ENCODE measurements around the gene EBF3. TPM values are rescaled to one million over a fixed set of nuclear protein-coding genes. Genes with fewer than 3 reads are reported as not detected.

EBF3 gene
- total RNA-seq, 1 experiment from 2014 or later: 3.0 TPM

- DNase-seq (ENCODE audit: low read depth): no peak
Measured at GRCh38 chr10:129873351-129873750, 90.7 kb downstream of the EBF3 start.

DNA sequence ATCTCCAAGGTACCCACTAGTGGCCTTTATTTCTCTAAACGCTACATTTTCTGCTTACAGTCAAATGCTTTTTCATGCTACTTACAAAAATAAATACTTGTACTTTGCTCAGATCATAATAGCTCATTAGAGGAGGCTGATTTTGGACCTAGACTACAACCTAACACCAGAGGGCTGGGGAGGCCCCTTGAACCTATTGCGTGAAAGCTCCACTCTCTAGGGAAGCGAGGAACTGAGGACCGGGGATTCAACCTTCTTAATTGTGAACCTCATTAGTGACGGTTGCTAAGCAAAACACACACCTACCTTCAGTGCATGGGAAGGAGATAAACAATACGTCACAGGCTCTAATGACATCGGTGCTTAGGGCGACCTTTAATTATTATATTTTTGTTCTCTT is 92.1 kb downstream of the EBF3 start:
- DNase-seq (ENCODE audit: low read depth): no peak

GRCh38 chr10:129870961-129871621 is 93.0 kb downstream of the EBF3 start:
- DNase-seq (ENCODE audit: low read depth): no peak

GRCh38 chr10:129870474-129870757 is 93.7 kb downstream of the EBF3 start:
- no peak for DNase-seq (ENCODE audit: low read depth)

- no peak for DNase-seq (ENCODE audit: low read depth)
Measured at GRCh38 chr10:129869596-129870473, 94.2 kb downstream of the EBF3 start.

GRCh38 chr10:129868449-129869035 is 95.5 kb downstream of the EBF3 start:
- DNase-seq (ENCODE audit: low read depth): no peak

GRCh38 chr10:129867631-129868179 is 96.4 kb downstream of the EBF3 start:
- DNase-seq (ENCODE audit: low read depth): no peak

- DNase-seq (ENCODE audit: low read depth): no peak
Measured at GRCh38 chr10:129866894-129867293, 97.2 kb downstream of the EBF3 start.

DNA sequence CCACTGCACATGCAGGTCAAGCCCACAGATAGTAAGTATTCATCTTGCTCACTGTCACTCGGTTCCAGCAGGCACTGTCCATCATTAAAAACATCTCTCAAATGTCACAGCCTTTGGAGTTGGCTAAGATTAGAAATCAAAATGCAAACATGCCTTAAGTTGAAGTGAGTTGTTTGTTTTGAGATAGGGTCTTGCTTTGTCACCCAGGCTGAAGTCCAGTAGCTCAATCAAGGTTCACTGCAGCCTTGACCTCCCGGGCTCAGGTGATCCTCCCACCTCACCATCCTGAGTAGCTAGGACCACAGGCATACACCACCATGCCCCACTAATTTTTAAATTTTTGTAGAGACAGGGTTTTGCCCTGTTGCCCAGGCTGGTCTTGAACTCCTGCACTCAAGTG is 98.1 kb downstream of the EBF3 start:
- DNase-seq (ENCODE audit: low read depth): no peak

GRCh38 chr10:129865413-129865812 is 98.7 kb downstream of the EBF3 start:
- no peak for DNase-seq (ENCODE audit: low read depth)

GRCh38 chr10:129864601-129865126 is 99.4 kb downstream of the EBF3 start:
- peak; percentile 48 for DNase-seq (ENCODE audit: low read depth)

- DNase-seq (ENCODE audit: low read depth): no peak
Measured at GRCh38 chr10:129864082-129864481, 100.0 kb downstream of the EBF3 start.

- peak; percentile 50 for DNase-seq (ENCODE audit: low read depth)
Measured at GRCh38 chr10:129863201-129863663, 100.8 kb downstream of the EBF3 start.

DNA sequence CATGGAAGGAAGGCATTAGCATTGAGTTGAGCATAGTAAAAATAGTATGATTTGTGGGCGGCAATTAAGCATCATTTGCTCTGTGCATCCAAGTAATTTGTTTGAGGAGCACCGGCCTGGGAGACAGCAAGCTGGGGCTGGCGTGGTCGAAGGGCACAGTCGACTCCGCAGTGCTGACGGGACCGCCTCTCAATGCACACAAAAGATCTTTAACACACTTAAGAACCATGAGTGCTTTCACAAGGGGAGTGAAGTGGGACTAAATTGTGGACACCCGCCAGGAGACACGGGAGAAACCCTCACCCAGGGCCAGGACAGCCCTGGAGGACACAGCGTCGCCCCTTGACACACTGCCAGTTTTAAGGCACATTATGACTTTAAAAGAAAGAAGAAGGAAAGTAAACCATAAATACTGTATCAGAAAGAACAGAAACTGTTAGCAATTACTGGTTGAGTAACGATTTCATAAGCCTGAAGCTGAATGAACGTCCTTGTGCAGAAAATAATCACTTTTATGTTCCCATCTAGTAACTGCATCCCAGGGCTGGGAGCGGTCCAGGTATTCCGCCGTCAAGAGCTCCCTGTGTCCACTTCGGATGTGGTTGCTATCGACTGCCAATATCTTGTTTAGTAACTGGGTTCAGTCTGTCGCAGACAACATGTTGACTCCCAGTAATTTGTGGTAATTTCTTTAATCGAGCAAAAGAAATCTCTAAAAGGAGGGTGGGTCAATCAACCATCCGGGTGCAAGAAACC is 102.1 kb downstream of the EBF3 start:
- DNase-seq (ENCODE audit: low read depth): no peak

DNA sequence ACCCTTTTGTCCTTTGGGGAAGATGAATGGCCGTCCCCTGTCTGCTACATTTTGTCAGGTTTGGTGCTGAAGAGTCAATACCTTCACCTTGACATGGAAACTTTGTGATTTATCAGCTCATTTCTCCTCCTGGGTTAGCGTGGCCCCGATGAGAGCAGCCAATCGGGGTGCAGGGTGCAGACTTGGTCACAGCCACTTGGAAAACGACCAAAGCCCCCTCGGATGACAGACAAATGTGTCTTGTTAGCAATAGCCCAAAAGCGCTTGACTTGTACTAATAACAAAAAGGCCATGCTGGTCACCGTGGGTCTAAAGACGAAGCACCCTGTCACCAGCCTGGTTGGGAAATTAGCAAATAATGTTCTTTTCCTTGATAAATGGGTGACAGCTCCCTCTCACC is 103.7 kb downstream of the EBF3 start:
- DNase-seq (ENCODE audit: low read depth): no peak

- no peak for DNase-seq (ENCODE audit: low read depth)
Measured at GRCh38 chr10:129859536-129859935, 104.5 kb downstream of the EBF3 start.

GRCh38 chr10:129857242-129857960 is 106.7 kb downstream of the EBF3 start:
- no peak for DNase-seq (ENCODE audit: low read depth)

GRCh38 chr10:129855836-129856563 is 108.1 kb downstream of the EBF3 start:
- DNase-seq (ENCODE audit: low read depth): no peak

- no peak for DNase-seq (ENCODE audit: low read depth)
Measured at GRCh38 chr10:129854796-129855705, 109.0 kb downstream of the EBF3 start.

Measured in RPMI7951 (cell line).